Endothelial cell of umbilical vein (primary cell): ENCODE results near the gene HSPG2.
"Not testable (repeated sequence)": the region's sequence is repeated elsewhere in the genome, so short reads cannot be mapped to it uniquely, and the experiment has no call there.

Source experiments
- EZH2 ChIP-seq: IDR thresholded peaks from 2 replicates; pipeline ENCODE4 v1.6.1; 2012; ENCODE audit warnings: borderline replicate concordance, low read depth, mild to moderate bottlenecking, moderate library complexity, low read length, inconsistent platforms; ENCODE audit not compliant: severe bottlenecking
- GATA2 ChIP-seq: IDR thresholded peaks from 2 replicates; pipeline ENCODE4 v1.7.0; 2011; ENCODE audit warnings: low read depth, mild to moderate bottlenecking, moderate library complexity, mixed read lengths, low read length; ENCODE audit not compliant: insufficient read length, insufficient read depth
- MYC ChIP-seq: IDR thresholded peaks from one replicate; pipeline ENCODE4 v1.6.1; 2011; ENCODE audit warnings: mild to moderate bottlenecking, low read depth, low read length
- POLR2A ChIP-seq: IDR thresholded peaks from 2 replicates; pipeline ENCODE4 v1.6.1; 2012; ENCODE audit warnings: low read depth, mild to moderate bottlenecking, control low read depth, low read length
- POLR2AphosphoS5 ChIP-seq: IDR thresholded peaks from 2 replicates; pipeline ENCODE4 v1.6.1; 2012; ENCODE audit warnings: low read depth, mild to moderate bottlenecking, control low read depth, low read length, moderate library complexity; ENCODE audit not compliant: insufficient read depth
- TF ChIP-seq, protein P1 (sequence below), 2 donors: IDR thresholded peaks; 1 replicate in 1 of 2; 2 replicates in 1 of 2; pipeline ENCODE4 v1.5.1; 2011; ENCODE audit warnings: low read length in 2 of 2, mild to moderate bottlenecking in 2 of 2, moderate library complexity in 2 of 2, control low read depth in 1 of 2, inconsistent platforms in 1 of 2, low read depth in 1 of 2; ENCODE audit not compliant: insufficient read depth in 1 of 2; ENCODE audit errors: extremely low read depth in 1 of 2
- TF ChIP-seq, protein P2 (sequence below): IDR thresholded peaks from 2 replicates; pipeline ENCODE4 v1.6.1; 2011; ENCODE audit not compliant: insufficient read depth, insufficient read length

DNA sequence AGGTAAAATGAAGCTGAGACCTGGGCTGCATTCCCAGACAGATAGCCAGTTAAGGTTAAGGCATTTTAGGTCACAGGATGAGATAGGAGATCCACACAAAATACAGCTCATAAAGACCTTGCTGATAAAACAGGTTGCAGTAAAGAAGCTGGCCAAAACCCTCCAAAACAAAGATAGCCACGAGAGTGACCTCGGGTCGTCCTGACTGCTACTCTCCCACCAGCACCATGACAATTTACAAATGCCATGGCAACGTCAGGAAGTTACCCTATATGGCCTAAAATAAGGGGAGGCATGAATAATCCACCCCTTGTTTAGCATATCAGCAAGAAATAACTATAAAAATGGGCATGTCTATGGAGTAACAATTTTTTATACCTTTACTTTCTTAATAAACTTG, 33.4 kb upstream of the HSPG2 start:
- not testable (repeated sequence) for TF ChIP-seq POLR2AphosphoS5, POLR2A, GATA2, EZH2, MYC
- TF ChIP-seq, protein P1, sequence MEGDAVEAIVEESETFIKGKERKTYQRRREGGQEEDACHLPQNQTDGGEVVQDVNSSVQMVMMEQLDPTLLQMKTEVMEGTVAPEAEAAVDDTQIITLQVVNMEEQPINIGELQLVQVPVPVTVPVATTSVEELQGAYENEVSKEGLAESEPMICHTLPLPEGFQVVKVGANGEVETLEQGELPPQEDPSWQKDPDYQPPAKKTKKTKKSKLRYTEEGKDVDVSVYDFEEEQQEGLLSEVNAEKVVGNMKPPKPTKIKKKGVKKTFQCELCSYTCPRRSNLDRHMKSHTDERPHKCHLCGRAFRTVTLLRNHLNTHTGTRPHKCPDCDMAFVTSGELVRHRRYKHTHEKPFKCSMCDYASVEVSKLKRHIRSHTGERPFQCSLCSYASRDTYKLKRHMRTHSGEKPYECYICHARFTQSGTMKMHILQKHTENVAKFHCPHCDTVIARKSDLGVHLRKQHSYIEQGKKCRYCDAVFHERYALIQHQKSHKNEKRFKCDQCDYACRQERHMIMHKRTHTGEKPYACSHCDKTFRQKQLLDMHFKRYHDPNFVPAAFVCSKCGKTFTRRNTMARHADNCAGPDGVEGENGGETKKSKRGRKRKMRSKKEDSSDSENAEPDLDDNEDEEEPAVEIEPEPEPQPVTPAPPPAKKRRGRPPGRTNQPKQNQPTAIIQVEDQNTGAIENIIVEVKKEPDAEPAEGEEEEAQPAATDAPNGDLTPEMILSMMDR (IDR thresholded peaks at IDR 0.05; ENCODE audit: extremely low read depth in 1 of 2, insufficient read depth in 1 of 2, low read depth in 1 of 2, low read length in 2 of 2) = not testable (repeated sequence)
- TF ChIP-seq, protein P2, sequence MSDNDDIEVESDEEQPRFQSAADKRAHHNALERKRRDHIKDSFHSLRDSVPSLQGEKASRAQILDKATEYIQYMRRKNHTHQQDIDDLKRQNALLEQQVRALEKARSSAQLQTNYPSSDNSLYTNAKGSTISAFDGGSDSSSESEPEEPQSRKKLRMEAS = not testable (repeated sequence)
